Measurements from ENCODE around the gene IL13. TPM values are rescaled to one million over a fixed set of nuclear protein-coding genes. Genes with fewer than 3 reads are reported as not detected.

IL13 gene
- total and polyA plus RNA-seq, 2 donors (not counting 3 experiments of a cell fraction or from before 2014, with no cell fraction given): 0.06 TPM; not detected in 1

DNA sequence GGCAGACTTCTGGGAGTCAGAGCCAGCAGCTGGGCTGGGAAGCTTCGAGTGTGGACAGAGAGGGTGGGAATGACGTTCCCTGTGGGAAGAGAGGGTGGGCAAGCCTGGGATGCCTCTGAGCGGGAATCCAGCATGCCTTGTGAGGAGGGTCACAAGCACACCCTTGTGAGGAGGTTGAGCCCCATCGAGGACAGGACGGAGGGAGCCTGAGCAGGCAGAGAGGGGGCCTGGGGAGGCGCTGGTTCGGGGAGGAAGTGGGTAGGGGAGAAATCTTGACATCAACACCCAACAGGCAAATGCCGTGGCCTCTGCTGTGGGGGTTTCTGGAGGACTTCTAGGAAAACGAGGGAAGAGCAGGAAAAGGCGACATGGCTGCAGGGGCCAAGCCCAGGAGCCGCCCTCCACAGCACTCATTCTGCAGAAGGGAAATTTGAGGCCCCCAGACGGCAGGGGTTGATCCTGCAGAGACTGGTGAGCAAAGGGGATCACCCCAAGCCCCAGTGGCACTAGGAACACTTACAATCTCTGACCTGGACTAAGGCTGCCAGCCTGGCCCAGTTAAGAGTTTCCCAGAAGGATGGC is 1.1 kb upstream of the IL13 start:
- H4K20me1 ChIP-seq (replicated peaks; ENCODE audit: control insufficient read depth, extremely low read depth, insufficient read depth, low read length): no peaks in the 10 kb centered on the region
- no TSS peak for BruUV-seq (replicated peaks)
- DNase-seq (ENCODE audit: low read depth, low spot score) (no peak), FAIRE-seq (peak; percentile 42)
- H3K9me3 ChIP-seq (replicated peaks; ENCODE audit: control insufficient read depth, insufficient read depth, low read length): no peaks in the 10 kb centered on the region
- no peaks in the 10 kb centered on the region for H3K79me2 ChIP-seq (ENCODE audit: control insufficient read depth, insufficient read depth, low read length)
- H3K4me3 ChIP-seq (replicated peaks in 1 of 3; ENCODE audit: insufficient read depth in 1 of 3, low read depth in 1 of 3, low read length in 3 of 3): no peak overlapping the region
- dilution Hi-C loops (cut with MboI; ENCODE audit: extremely low pct_ligation_motif_present, low sequenced_read_pairs) (no loop called here), intact Hi-C loops (cut with micrococcal nuclease) (loop anchor here (5.0 kb wide), 1 partner anchor 270 kb away; no protein-coding TSS in a partner anchor)
- peaks cover 9% of the 10 kb centered on the region for H3K4me1 ChIP-seq (ENCODE audit: control insufficient read depth, extremely low read depth, insufficient read depth, low read length)
- CTCF ChIA-PET: no interaction called here
- H3K9me1 ChIP-seq (replicated peaks; ENCODE audit: control insufficient read depth, extremely low read depth, insufficient read depth, low read length): no peaks in the 10 kb centered on the region
- H3K9ac ChIP-seq (replicated peaks; ENCODE audit: extremely low read depth, insufficient read depth, low read length): no peak overlapping the region
- POLR2A ChIA-PET: no interaction called here
- H3K36me3 ChIP-seq (ENCODE audit: control insufficient read depth in 2 of 2, extremely low read depth in 1 of 2, insufficient read depth in 2 of 2, low read length in 2 of 2): no peaks in the 10 kb centered on the region
- H3K27me3 ChIP-seq (ENCODE audit: control insufficient read depth in 2 of 2, insufficient read depth in 2 of 2, low read length in 2 of 2): peaks cover 4 to 8% of the 10 kb centered on the region in 2 experiments
- TF ChIP-seq MAX (IDR thresholded peaks at IDR 0.05; ENCODE audit: insufficient read depth, insufficient read length): no peak
- TF ChIP-seq POLR2AphosphoS5 (IDR thresholded peaks at IDR 0.05; ENCODE audit: insufficient read depth, low read depth, low read length): no peak
- no peak for TF ChIP-seq JUN (IDR thresholded peaks at IDR 0.05; ENCODE audit: borderline replicate concordance, insufficient read depth, insufficient read length, low read depth)
- no peak for TF ChIP-seq POLR2A (IDR thresholded peaks at IDR 0.05; ENCODE audit: low read depth, low read length)
- no peak for TF ChIP-seq MYC (IDR thresholded peaks at IDR 0.05; ENCODE audit: low read depth, low read length)
- TF ChIP-seq FOS (IDR thresholded peaks at IDR 0.05; ENCODE audit: borderline replicate concordance, insufficient read depth, low read length): no peak
- TF ChIP-seq CTCF (IDR thresholded peaks at IDR 0.05; ENCODE audit: extremely low read depth in 1 of 2, insufficient read depth in 1 of 2, low read depth in 1 of 2, low read length in 2 of 2): no peak
- peak overlapping the region; percentile 91 for H2AFZ ChIP-seq (ENCODE audit: low read depth, low read length)
- peak overlapping the region; percentile 77 for H3K4me2 ChIP-seq (ENCODE audit: insufficient read depth, low read length)
- no peak overlapping the region for H3K27ac ChIP-seq (ENCODE audit: insufficient read depth, low read depth, low read length)
